GF-D8 (cell line): ENCODE measurements around the gene TMEM60.

ENCODE experiments used
- DNase-seq: peaks from one replicate; lab custom pipeline; 2025; lab: John Stamatoyannopoulos, UW

The TMEM60 gene

GRCh38 chr7:77770316-77770715, 27.9 kb downstream of the TMEM60 start:
- DNase-seq = no peak

GRCh38 chr7:77766801-77767605, 31.2 kb downstream of the TMEM60 start:
- DNase-seq = no peak

- DNase-seq = no peak
Observed at GRCh38 chr7:77765906-77766800, 32.1 kb downstream of the TMEM60 start.

GRCh38 chr7:77765481-77765880, 32.8 kb downstream of the TMEM60 start:
- no peak for DNase-seq

- DNase-seq = peak; percentile 47
Observed at GRCh38 chr7:77760809-77761453, 37.3 kb downstream of the TMEM60 start.

- peak; percentile 22 for DNase-seq
Observed at GRCh38 chr7:77759294-77759889, 38.8 kb downstream of the TMEM60 start.

- DNase-seq = no peak
Observed at GRCh38 chr7:77757589-77757988, 40.6 kb downstream of the TMEM60 start.

GRCh38 chr7:77753173-77753572, 45.1 kb downstream of the TMEM60 start:
- DNase-seq = no peak

- peak; percentile 100 for DNase-seq
Observed at GRCh38 chr7:77752016-77752415, 46.2 kb downstream of the TMEM60 start.

GRCh38 chr7:77747718-77748117, 50.5 kb downstream of the TMEM60 start:
- no peak for DNase-seq

GRCh38 chr7:77747178-77747577, 51.1 kb downstream of the TMEM60 start:
- DNase-seq = no peak

- no peak for DNase-seq
Observed at GRCh38 chr7:77746824-77747165, 51.4 kb downstream of the TMEM60 start.

- no peak for DNase-seq
Observed at GRCh38 chr7:77746164-77746823, 51.9 kb downstream of the TMEM60 start.

GRCh38 chr7:77745746-77746145, 52.5 kb downstream of the TMEM60 start:
- no peak for DNase-seq
